ENCODE results near the gene CCDC85A.

The CCDC85A gene

GRCh38 chr2:56313500-56313921 lies 129.7 kb downstream of the CCDC85A start:
- DNase-seq: no peak

DNA sequence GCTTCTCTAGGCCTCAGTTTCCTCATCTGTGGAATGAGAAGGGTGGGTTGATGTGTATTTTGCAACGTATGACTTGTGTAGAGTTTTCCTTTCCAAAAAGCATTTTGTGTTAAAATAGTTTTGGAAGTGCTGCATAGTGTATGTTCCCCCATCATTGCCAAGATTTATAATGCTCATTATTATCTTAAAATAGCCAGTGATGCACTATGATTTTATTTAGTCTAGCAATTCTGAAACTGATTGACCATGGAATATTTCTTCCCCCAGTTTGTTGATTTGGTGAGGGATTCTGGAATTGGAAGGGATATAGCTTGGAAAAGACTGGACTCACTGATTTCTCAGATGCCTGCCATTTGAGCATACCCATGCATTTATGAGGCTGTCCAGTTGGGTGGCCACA lies 130.6 kb downstream of the CCDC85A start:
- no peak for DNase-seq

DNA sequence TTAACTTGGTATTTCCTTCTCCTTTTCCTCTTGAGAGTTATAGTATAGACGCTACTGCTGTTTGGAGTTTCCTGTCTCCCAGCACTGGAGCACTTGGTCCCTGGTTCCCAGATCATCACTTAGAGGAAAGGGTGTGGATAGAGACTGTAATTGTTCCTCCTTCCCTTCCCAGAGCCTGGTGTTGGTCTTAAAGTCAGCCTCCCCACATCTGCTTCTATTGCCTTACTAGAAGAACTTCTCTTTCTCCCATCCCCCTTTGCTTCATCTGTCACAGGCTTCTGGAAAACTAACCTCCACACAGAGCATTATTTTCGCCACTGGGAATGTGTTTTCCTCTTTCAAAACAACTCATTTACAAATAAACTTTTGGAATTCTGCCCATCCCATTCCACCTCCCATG lies 131.0 kb downstream of the CCDC85A start:
- no peak for DNase-seq

DNA sequence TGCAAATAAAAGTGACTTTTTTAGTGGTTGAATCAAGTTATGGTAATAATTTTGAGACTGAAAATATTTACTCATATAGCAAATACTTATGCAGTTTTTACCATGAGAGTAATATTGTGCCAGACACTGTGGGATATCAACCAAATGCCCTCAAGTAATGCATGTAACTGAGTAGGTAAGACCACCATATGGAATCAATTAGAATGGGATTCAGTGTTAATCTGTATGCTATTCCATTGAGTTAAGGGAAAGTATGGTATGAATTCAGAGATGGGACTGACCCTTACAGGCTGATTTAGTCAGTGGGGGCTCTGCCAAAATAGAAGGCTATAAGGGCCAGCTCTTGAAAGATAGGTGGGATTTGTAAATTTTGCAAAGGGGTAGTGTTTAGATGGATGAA lies 131.6 kb downstream of the CCDC85A start:
- DNase-seq: no peak

GRCh38 chr2:56316011-56316410 lies 132.2 kb downstream of the CCDC85A start:
- DNase-seq: no peak

DNA sequence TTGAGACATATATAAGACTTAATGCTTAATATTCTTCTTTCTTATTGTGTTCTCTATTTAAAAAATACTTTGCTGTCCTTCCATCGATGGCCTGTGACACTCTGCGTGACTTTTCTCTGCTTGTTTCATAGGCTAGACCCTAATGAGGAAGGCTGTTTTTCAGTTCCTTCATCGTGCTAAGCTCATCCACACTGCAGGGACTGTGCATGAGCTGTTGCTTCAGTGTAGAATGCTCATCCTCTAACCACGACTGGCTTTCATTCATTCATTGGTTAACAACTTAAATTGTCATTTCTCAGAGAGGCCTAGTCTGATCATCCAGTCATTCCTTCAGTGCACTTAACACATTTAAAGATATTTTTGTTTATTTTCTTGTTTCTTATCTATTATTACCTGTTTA lies 134.4 kb downstream of the CCDC85A start:
- no peak for DNase-seq

- no peak for DNase-seq
These were observed 142.0 kb downstream of the CCDC85A start for GRCh38 chr2:56325661-56326345.

DNA sequence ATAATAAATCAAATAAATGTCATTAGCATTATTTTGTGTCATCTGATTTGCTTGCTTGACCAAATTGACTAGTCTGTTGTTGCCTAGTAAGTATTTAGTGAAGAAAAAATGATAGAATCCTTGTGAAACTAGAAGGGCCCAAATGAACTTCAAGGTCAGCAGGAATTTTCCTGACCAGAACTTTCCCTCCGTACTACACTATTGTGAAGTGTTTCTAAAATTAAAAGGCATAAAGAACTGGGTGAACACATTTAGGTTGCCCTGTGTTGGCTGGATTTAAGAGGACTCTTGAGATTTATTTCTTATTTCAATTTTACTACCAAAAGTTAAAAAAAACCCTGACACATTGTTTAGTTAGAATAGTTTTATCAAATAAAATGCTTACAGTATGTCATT lies 142.6 kb downstream of the CCDC85A start:
- no peak for DNase-seq

DNA sequence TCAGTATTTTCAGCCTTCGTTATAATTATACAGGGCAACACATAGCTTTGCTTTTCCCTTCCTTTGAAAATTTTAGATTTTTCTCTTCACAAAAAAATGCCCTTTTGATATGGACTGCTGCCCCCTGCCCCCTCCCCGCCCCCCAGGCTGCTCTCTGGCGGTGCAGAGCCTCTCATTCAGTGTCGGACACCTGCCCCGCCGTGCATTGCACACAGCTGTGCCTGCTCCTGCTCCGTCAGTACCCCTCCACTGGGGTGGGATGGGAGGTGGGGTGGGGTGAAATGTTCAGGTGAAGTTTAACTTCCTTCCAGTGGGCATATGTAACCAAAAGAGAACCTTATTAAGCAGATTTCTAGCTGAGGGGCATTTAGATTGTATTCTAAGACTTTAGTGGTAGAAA lies 148.0 kb downstream of the CCDC85A start:
- DNase-seq: no peak

DNA sequence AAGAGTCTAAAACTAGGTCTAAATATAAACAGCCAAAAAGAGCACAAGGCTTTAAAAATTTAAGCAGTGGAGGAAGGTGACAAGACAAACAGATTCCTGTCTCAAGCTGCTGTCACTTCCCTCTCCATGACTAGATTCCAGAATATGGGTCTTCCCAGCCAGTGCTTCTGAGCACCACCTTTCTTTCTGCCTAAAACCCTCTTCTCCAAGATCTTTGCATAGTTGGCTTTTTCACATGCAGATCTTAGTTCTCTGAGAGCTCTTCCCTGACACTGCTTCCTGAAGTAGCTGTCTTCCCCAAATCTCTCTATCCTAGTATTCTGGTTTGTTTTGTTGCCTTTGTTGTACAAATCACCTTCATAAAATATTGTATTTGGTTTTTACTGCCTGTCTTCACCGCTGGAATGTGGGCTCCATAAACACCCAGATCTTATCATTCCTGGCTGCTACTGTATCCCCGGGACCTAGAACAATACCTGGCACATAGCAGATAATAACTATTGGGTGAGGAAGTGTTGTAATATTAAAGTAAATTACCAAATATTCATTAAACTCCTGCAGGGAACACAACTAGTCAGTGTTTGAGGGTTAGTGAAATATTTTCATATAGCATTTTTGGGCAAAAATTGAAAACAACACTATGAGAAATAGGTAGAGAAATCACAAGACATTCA lies 150.2 kb downstream of the CCDC85A start:
- no peak for DNase-seq

DNA sequence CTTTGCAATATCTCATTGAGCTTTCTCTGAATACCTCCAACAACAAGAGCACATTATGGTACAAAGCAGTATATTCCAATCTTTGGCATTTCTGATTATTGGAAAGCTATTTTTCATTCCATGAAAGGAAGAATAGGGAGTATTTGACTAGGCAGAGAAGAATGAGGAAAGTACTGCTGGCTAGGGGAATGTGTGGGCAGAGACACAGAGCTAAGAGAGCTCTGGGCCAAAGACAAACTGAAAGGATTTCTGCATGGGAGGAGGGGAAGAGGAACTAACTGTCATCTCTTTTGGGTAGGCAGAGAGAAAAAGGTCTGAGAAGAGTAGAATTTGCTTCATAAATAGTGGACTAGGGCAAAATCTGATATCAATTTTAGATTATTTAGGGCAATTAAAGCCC lies 150.8 kb downstream of the CCDC85A start:
- no peak for DNase-seq

GRCh38 chr2:56335101-56335500 lies 151.3 kb downstream of the CCDC85A start:
- no peak for DNase-seq

- peak; percentile 77 for DNase-seq
These were observed 153.6 kb downstream of the CCDC85A start for GRCh38 chr2:56337342-56337741.

DNA sequence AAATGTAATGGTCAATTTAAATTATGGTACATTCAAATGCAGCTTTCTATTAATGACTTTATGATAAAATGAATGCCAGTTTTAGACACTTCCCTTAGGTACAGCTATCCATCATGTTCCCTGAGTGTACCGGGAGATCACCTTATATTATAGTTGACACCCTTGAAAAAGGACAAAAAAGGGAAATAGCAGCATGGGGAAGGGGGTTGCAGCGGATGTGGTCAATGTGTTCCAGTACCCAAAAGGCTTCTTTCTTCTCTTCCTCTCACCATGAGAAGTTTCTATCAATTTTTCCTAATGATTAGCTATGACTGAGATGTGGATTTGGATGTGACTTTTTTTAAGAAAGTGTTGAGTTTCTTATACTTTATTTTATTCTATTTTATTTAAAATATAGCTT lies 154.4 kb downstream of the CCDC85A start:
- no peak for DNase-seq

DNA sequence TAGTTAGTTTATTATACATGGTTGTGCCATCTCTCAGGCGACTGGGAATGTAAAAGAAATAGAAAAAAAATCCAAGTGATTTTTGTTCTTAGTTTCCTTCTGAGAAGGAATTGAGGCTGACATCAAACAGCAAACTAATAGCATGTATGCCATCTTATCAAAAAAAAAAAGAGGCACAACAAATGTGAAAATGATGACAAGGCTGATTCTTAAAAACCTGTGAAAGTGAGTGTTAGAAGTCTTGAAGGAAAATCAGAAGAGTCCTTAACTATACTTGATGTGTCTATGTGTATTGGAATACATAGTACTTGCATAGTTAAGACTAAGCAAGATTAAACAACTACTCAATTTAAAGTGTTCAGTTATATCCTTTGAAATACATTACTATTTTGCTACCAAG lies 161.0 kb downstream of the CCDC85A start:
- no peak for DNase-seq

DNA sequence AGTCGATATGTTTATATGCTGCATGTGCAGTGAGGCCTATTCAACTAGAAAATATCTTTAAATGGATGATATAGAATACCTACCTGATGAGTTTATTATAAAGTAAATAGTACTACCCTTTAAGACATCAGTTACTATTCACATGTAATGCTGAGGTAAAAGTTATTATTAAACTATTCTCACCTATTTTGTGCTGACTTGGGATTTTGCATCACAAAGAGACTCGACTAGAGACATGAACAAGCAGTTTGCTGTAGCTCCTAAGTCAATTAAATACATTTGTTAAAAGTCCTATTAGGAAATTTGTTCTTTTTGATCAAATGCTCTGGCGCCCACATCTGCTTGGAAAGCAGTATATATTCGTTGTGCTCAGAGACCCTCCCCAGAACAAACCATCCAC lies 164.1 kb downstream of the CCDC85A start:
- no peak for DNase-seq

- DNase-seq: no peak
These were observed 164.8 kb downstream of the CCDC85A start for GRCh38 chr2:56348392-56349210.

- DNase-seq: peak; percentile 3
These were observed 174.0 kb downstream of the CCDC85A start for GRCh38 chr2:56357655-56358295.

DNA sequence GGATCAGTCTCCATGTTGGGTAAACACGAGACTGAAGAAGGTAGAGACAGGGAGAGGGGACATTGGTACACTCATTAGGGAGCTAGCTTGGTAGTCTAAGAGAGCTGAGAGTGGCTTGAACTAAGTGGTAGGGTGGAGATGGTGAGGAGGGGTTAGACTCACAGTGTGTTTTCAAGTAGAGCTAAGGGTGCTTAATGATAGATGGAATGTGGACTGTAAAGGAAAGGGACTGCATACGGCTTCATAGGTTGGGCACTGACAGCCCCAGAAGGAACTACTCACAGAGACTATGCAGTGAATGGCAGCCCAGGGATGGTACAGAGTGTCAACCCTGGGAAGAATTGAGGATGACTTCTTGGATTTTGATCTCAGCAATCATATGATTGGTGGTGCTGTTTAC lies 178.1 kb downstream of the CCDC85A start:
- DNase-seq: no peak

DNA sequence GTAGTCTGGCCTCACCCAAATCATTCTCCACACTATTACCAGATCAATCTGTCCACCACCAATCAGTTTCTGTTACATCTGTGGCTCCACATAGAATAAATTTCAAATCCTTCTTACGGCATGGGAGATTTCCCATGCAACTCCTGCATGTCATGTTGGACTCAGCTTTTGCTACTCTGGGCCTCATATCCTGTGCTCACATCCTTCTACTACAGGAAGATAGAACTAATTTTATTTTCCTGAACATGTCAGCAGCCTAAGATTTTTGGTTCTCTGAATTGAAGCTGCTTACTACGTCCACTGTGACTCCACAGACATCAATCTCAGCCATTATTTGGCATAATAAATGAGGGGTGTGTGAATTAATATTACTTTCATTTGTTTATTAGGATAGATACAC lies 181.1 kb downstream of the CCDC85A start:
- no peak for DNase-seq

DNA sequence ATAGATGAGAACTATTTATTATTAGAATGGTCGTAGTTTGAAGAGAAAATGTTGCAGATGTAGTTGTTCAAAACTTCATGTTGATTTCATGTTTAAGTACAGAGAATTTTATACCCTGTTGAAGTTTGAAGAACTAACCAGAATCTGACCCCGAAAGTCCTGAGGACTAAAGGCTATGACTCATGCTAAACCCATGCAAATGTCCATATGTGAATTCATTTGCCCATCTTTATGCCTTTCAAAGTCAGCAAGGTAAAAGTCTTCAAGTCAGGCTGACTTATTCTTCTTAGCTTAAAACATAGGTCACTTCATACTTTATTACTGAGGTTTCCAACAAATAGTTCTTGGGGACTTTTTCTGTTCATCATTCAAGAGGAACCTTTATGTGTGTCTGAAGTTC lies 185.5 kb downstream of the CCDC85A start:
- no peak for DNase-seq

DNA sequence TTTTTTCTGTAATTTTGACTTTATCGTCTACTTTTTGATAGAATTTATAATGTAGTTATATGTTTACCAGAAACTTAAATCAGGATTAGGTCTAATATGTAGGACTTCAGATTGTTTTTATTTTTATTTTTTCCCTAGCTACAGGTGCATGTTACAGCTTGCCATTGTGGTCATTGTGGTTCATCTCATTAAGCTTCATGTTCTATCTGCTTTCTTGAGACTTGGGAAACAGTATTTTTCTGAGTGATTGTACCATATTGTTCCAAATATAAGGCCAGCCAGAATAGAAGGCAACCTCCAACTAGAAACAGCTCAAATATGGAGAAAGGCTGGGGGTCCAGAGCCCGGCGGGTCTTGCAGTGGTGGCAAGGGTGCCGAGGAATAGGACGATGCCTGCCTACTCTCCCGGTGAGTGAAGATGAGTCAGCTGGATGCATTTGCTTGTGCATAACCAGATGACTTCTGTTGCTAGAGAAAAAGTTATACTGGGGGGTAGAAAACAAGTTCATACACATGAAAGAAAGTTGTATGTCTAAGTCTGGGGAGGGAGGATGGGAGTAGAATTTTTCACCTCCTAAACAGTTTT lies 188.4 kb downstream of the CCDC85A start:
- DNase-seq: no peak

DNA sequence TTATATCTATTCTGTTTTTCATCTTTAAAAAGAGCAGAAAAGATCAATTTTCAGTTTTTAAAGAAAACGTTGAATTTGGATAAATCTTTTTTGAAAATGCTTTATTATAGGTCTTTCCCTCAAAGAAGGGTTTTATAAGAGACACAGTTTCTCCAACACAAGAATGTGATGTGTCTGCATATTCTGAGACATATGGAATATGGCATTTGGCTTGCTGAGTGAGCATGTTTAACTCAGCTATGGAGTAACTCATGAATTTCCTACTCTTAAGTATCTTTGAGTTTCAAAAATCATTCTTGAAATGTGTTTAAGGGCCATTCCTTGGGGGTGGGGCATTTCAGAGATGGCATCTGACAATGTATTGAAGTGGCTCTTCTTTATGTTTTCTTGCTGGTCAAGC lies 191.5 kb downstream of the CCDC85A start:
- no peak for DNase-seq
